ENCODE measurements around the gene WT1.

DNA sequence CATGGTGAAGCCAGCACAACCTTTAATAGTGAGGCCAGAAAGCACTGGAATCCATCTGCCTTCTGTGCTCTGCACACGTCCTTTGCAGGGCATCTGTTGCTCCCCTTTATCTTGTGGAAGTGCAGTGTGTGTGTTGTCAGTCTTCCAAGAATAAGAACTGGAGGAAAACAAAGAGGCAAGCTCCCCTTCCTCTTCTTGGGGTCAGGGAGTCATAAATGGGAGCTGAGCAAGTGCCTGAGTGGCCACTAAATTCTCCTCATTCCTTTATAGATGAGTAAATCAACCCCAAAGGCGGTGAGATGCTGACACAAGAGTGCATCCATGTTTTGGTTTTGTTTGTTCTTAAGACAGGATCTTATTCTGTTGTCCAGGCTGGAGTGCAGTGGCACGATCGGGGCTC, 38.3 kb downstream of the WT1 start:
- no peak for TF ChIP-seq POLR2A (IDR thresholded peaks at IDR 0.05)
- no peak for TF ChIP-seq CTCF (IDR thresholded peaks at IDR 0.05)
- no peak for TF ChIP-seq POLR2AphosphoS5 (IDR thresholded peaks at IDR 0.05)
